ENCODE measurements around the gene SS18L1.

Gene SS18L1

DNA sequence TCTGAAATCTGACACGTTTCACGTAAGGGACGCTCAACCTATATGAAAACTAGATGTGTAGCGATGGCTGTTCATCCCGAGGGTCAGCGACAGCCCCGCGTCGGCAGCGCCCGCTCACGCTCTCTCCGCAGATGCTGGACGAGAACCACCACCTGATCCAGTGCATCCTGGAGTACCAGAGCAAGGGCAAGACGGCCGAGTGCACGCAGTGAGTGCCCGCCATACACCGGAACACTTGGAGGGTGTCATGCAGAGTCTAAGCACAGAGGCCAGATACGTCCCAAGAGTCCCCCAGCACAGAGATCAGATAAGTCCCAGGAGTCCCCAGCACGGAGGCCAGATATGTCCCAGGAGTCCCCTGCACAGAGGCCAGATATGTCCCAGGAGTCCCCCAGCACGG is 15.0 kb downstream of the SS18L1 start:
- 96% methylated on average over 22 of the region's 22 CpGs for WGBS
- no peak overlapping the region for H3K9ac ChIP-seq (ENCODE audit: low read depth, low read length)

DNA sequence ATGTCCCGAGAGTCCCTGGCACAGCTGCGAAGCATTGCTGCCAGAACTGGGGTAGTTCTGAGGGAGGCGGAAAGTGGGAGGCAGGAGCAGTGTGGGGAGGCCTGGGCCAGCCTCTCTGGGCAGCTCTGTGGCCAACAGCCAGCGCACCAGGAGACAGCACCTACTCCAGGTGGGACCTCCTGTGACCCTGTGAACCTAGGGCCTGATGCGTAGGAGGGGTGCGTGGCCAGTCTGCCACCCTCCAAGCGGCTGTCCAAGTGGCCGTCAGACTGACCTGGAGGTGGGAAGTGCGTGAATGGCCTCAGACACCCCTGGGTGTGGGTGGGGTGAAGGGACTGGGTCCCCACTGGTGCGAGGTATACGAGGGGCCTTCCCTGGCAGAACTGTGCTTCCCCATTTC is 15.5 kb downstream of the SS18L1 start:
- 95% methylated on average over 11 of the region's 11 CpGs for WGBS
- no peak overlapping the region for H3K9ac ChIP-seq (ENCODE audit: low read depth, low read length)
- no peak overlapping the region for H3K4me3 ChIP-seq (ENCODE audit: low read length)
- H3K27me3 ChIP-seq (ENCODE audit: insufficient read depth, low read length): no peaks in the 10 kb centered on the region
- no peak overlapping the region for H3K27ac ChIP-seq (ENCODE audit: low read depth, low read length)
- H3K9me3 ChIP-seq (ENCODE audit: insufficient read depth, low read depth, low read length): no peaks in the 10 kb centered on the region
- peaks cover 54% of the 10 kb centered on the region for H3K36me3 ChIP-seq (ENCODE audit: insufficient read depth, low read length)
- H3K4me1 ChIP-seq (ENCODE audit: insufficient read depth, low read length): peaks cover 22% of the 10 kb centered on the region

More for the DNA sequence above, 15.0 kb downstream of the SS18L1 start:
- Histone ChIP-seq H3K4me3 (ENCODE audit: low read length) (no peak overlapping the region), H3K4me1 (ENCODE audit: insufficient read depth, low read length) (peaks cover 22% of the 10 kb centered on the region), H3K27ac (ENCODE audit: low read depth, low read length) (no peak overlapping the region), H3K27me3 (ENCODE audit: insufficient read depth, low read length) (no peaks in the 10 kb centered on the region), H3K9me3 (ENCODE audit: insufficient read depth, low read depth, low read length) (no peaks in the 10 kb centered on the region), H3K36me3 (ENCODE audit: insufficient read depth, low read length) (peaks cover 50% of the 10 kb centered on the region)

DNA sequence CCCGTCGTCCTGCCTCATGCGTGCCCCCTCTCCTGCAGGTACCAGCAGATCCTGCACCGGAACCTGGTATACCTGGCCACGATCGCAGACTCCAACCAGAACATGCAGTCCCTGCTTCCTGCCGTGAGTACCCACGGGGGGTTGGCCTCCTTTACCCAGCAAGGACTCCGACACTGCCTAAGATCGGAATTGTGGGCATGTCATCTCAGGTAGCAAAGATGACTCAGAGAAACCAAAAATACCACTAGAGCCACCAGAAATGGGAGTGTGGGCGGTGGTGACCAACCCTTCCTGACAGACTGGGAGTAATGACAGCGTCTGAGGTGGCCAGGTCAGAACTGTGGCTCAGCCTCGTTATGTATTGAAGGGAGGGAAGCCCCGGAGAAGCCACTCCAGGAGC is 16.3 kb downstream of the SS18L1 start:
- Histone ChIP-seq H3K4me3 (ENCODE audit: low read length) (no peak overlapping the region), H3K27ac (ENCODE audit: low read depth, low read length) (no peak overlapping the region), H3K9ac (ENCODE audit: low read depth, low read length) (no peak overlapping the region), H3K27me3 (ENCODE audit: insufficient read depth, low read length) (no peaks in the 10 kb centered on the region), H3K9me3 (ENCODE audit: insufficient read depth, low read depth, low read length) (no peaks in the 10 kb centered on the region), H3K36me3 (ENCODE audit: insufficient read depth, low read length) (peaks cover 58% of the 10 kb centered on the region), H3K4me1 (ENCODE audit: insufficient read depth, low read length) (peaks cover 20% of the 10 kb centered on the region)
- WGBS: 92% methylated on average over 14 of the region's 14 CpGs

DNA sequence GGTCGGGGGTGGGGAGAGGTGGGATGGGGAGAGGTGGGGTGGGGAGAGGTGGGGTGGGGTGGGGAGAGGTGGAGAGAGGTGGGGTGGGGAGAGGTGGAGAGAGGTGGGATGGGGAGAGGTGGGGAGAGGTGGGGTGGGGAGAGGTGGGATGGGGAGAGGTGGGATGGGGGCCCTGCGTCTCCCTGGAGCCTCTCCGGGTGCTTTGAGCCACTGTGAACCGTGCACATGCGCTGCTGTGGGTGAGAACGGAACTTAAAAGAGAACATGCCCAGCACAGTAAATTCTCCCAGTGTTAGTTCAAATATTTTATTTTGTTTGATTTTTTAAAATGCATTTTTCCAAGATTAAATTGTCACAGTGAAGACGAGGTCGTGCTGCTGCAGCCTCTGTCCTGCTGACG is 16.7 kb downstream of the SS18L1 start:
- H3K36me3 ChIP-seq (ENCODE audit: insufficient read depth, low read length): peaks cover 62% of the 10 kb centered on the region
- peaks cover 16% of the 10 kb centered on the region for H3K4me1 ChIP-seq (ENCODE audit: insufficient read depth, low read length)

DNA sequence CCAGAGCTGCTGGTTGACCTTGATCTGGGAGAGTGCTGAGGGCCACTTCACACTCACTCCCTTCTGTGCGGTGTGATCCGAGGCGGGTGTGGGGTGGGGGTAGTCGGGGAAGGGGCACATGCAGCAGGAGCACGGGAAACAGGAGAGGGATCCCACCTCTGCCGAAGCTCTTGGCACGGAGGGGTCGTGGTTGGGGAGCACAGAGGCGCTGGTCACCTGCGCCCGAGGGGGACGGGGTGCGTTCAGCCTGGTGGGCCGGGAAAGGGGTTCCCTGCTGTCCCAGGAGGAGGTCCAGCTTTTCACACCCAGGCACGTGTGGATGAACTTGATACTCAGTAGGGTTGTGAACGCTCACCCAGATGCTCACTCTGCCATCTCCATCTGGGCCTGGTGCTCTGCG is 17.3 kb downstream of the SS18L1 start:
- Histone ChIP-seq H3K27me3 (ENCODE audit: insufficient read depth, low read length) (no peaks in the 10 kb centered on the region), H3K9ac (ENCODE audit: low read depth, low read length) (no peak overlapping the region), H3K4me3 (ENCODE audit: low read length) (no peak overlapping the region), H3K9me3 (ENCODE audit: insufficient read depth, low read depth, low read length) (no peaks in the 10 kb centered on the region), H3K4me1 (ENCODE audit: insufficient read depth, low read length) (peaks cover 10% of the 10 kb centered on the region), H3K27ac (ENCODE audit: low read depth, low read length) (no peak overlapping the region), H3K36me3 (ENCODE audit: insufficient read depth, low read length) (peaks cover 68% of the 10 kb centered on the region)
- 96% methylated on average over 17 of the region's 17 CpGs for WGBS

More for the DNA sequence above, 16.7 kb downstream of the SS18L1 start:
- no peak overlapping the region for H3K27ac ChIP-seq (ENCODE audit: low read depth, low read length)
- 98% methylated on average over 8 of the region's 9 CpGs for WGBS
- H3K27me3 ChIP-seq (ENCODE audit: insufficient read depth, low read length): no peaks in the 10 kb centered on the region
- no peaks in the 10 kb centered on the region for H3K9me3 ChIP-seq (ENCODE audit: insufficient read depth, low read depth, low read length)
- H3K9ac ChIP-seq (ENCODE audit: low read depth, low read length): no peak overlapping the region
- H3K4me3 ChIP-seq (ENCODE audit: low read length): no peak overlapping the region

DNA sequence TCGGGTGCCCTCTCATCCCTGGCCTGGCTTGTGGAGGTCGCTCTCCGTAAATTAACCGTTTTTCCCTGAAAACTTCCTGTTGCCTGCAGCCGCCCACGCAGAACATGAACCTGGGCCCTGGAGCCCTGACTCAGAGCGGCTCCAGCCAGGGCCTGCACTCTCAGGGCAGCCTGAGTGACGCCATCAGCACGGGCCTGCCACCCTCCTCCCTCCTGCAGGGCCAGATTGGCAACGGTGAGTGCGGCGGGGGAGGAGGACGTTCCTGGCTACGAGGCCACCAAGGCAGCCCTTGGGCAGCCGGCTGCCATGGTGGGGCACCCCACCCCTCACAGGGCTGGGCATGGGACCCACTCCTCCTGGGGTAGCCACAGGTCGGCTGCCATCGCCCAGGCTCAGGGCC is 17.8 kb downstream of the SS18L1 start:
- Histone ChIP-seq H3K9me3 (ENCODE audit: insufficient read depth, low read depth, low read length) (no peaks in the 10 kb centered on the region), H3K36me3 (ENCODE audit: insufficient read depth, low read length) (peaks cover 73% of the 10 kb centered on the region), H3K4me3 (ENCODE audit: low read length) (no peak overlapping the region), H3K4me1 (ENCODE audit: insufficient read depth, low read length) (0 out of 2 replicates have a peak, but pooled peaks cover 5% of the 10 kb centered on the region), H3K27me3 (ENCODE audit: insufficient read depth, low read length) (no peaks in the 10 kb centered on the region), H3K9ac (ENCODE audit: low read depth, low read length) (no peak overlapping the region), H3K27ac (ENCODE audit: low read depth, low read length) (no peak overlapping the region)
- 92% methylated on average over 17 of the region's 17 CpGs for WGBS

DNA sequence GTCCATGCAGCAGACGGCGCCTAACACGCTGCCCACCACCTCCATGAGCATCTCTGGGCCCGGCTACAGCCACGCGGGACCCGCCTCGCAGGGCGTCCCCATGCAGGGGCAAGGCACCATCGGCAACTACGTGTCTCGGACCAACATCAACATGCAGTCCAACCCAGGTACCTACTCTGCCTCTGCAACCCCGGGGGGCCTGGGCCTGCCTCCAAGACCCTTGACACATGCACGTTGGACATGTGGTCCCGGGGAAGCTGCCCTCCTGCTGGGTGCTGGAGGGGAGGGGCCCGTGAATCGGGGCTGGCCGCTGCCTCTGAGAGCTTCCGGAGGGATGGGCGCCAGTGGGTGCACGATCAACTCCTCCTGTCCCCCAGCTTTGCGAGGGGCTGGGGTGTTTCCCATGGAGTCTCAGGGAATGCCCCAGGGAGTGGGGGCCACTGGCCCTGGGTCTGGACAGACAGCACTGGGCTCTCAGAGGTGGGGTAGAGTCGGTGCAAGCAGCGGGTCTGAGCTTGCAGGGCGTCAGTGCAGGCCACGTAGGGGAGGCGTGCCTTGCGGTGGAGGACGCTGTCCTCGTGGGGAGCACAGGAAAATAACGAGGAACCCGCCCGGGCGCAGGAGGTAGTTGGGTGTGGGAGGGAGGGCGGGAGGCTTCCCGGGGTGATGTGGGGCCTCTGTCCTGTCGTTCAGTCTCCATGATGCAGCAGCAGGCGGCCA is 19.4 kb downstream of the SS18L1 start:
- Histone ChIP-seq H3K4me3 (ENCODE audit: low read length) (no peak overlapping the region), H3K36me3 (ENCODE audit: insufficient read depth, low read length) (peaks cover 79% of the 10 kb centered on the region), H3K9me3 (ENCODE audit: insufficient read depth, low read depth, low read length) (no peaks in the 10 kb centered on the region), H3K27ac (ENCODE audit: low read depth, low read length) (no peak overlapping the region), H3K27me3 (ENCODE audit: insufficient read depth, low read length) (no peaks in the 10 kb centered on the region), H3K4me1 (ENCODE audit: insufficient read depth, low read length) (no peaks in the 10 kb centered on the region), H3K9ac (ENCODE audit: low read depth, low read length) (no peak overlapping the region)
- 96% methylated on average over 38 of the region's 38 CpGs for WGBS

DNA sequence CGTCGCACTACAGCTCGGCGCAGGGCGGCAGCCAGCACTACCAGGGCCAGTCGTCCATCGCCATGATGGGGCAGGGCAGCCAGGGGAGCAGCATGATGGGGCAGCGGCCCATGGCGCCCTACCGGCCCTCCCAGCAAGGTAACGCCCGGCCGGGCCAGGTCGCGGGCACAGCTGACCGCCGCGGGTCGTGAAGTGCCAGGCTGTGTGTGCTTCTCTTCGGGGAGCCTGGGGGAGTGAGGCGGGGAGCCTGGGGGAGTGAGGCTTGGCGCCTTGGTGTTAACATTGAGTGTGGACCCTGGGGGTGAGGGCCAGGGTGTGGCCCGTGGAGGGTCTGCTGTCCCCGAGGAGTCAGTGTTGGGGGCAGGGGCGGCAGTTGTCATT is 19.9 kb downstream of the SS18L1 start:
- peaks cover 84% of the 10 kb centered on the region for H3K36me3 ChIP-seq (ENCODE audit: insufficient read depth, low read length)
- H3K4me3 ChIP-seq (ENCODE audit: low read length): no peak overlapping the region
- H3K9me3 ChIP-seq (ENCODE audit: insufficient read depth, low read depth, low read length): no peaks in the 10 kb centered on the region
- H3K27ac ChIP-seq (ENCODE audit: low read depth, low read length): no peak overlapping the region
- WGBS: 95% methylated on average over 25 of the region's 25 CpGs
- no peak overlapping the region for H3K9ac ChIP-seq (ENCODE audit: low read depth, low read length)
- H3K4me1 ChIP-seq (ENCODE audit: insufficient read depth, low read length): no peaks in the 10 kb centered on the region
- H3K27me3 ChIP-seq (ENCODE audit: insufficient read depth, low read length): no peaks in the 10 kb centered on the region

DNA sequence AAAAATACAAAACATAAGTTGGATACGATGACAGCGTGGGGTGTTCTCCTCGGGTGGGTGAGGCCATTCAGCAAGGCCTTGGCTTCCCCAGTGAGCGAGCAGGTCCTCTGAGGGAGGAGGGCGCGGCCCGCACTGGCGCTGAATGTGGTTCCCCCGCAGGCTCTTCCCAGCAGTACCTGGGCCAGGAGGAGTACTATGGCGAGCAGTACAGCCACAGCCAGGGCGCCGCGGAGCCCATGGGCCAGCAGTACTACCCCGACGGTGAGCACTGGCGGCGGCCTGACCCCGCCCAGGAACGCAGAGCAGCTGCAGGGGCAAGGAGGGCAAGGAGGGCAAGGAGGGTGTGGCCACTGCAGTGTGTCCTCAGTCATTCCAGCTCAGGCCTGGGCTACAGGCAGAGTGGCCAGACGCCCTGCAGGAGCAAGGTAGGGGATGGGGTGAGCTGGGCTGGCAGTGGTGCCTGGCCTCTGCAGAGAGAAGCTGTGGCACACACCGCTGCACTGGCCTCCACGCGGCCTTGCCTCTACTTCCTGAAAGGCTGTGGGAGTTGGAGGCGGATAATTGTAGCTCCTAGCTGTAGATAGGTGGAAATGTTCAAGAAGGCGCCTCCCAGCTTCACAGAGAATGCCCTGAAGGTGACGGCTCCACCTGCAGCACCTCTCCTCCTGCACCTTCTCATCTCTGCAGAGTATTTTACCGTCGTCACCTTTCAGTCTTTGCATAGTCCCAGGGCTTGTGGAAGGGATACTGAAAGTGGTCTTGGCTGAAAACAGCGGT is 20.6 kb downstream of the SS18L1 start:
- no peaks in the 10 kb centered on the region for H3K9me3 ChIP-seq (ENCODE audit: insufficient read depth, low read depth, low read length)
- H3K4me3 ChIP-seq (ENCODE audit: low read length): no peak overlapping the region
- 95% methylated on average over 29 of the region's 29 CpGs for WGBS
- peaks cover 83% of the 10 kb centered on the region for H3K36me3 ChIP-seq (ENCODE audit: insufficient read depth, low read length)
- no peaks in the 10 kb centered on the region for H3K4me1 ChIP-seq (ENCODE audit: insufficient read depth, low read length)
- no peak overlapping the region for H3K27ac ChIP-seq (ENCODE audit: low read depth, low read length)
- no peak overlapping the region for H3K9ac ChIP-seq (ENCODE audit: low read depth, low read length)
- H3K27me3 ChIP-seq (ENCODE audit: insufficient read depth, low read length): no peaks in the 10 kb centered on the region

DNA sequence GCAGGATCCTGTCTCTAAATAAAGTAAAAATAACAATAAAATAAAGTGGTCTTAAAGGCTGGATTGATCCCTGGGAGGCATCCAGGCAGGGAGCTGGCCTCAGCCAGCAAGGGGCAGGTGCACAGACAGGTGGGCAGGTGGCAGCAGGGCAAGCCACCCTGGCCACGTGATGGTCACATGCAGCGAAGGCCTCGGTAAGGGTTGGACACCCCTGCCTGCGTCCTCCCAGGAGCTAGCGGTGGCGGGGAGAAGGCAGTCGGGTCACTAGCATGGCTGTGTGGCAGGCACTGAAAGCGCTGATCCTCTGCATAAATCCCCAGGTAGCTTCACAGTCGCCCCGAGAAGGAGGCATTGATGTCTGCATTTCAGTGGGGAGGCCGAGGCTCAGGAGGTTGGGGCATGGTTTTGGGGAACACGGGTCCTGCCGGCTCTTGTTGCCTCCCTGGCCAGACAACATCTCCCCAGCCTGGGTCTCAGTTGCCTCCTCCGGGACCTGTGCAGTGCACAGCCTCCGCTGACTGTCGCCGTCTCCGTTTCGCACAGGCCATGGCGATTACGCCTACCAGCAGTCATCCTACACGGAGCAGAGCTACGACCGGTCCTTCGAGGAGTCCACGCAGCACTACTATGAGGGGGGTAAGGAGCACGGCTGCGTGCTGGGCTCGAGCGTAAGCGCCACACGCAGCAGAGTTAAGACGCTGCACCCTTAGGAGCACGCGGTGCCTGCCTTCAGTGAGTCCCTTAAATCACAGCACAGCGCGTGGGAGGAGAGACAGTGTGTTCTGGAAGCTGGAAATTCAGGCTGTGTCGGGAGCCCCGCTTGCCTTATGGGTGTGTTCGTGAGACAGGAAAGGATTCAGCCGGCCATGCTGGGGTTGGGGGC is 21.6 kb downstream of the SS18L1 start:
- Histone ChIP-seq H3K36me3 (ENCODE audit: insufficient read depth, low read length) (peaks cover 82% of the 10 kb centered on the region), H3K27ac (ENCODE audit: low read depth, low read length) (no peak overlapping the region), H3K4me1 (ENCODE audit: insufficient read depth, low read length) (no peaks in the 10 kb centered on the region), H3K9ac (ENCODE audit: low read depth, low read length) (no peak overlapping the region), H3K27me3 (ENCODE audit: insufficient read depth, low read length) (no peaks in the 10 kb centered on the region), H3K9me3 (ENCODE audit: insufficient read depth, low read depth, low read length) (no peaks in the 10 kb centered on the region), H3K4me3 (ENCODE audit: low read length) (no peak overlapping the region)
- 97% methylated on average over 41 of the region's 41 CpGs for WGBS
